C4-2B (cell line): ENCODE measurements around the gene ENDOV.

ENCODE experiments used
- H3K27ac ChIP-seq: fragments of 450-650 bp; 2 replicates; pipeline ENCODE4 v1.5.1; 2017
- CTCF ChIP-seq: fragments of 450-650 bp; conservative IDR thresholded peaks from 2 replicates; pipeline ENCODE4 v1.5.1; 2017; ENCODE audit warnings: mild to moderate bottlenecking
- ZFX ChIP-seq: fragments of 450-650 bp; IDR thresholded peaks from 2 replicates; pipeline ENCODE4 v1.6.1; 2017

Gene ENDOV

GRCh38 chr17:80388175-80388574 lies 26.8 kb upstream of the ENDOV start:
- no peak overlapping the region for H3K27ac ChIP-seq
- TF ChIP-seq CTCF = no peak
- TF ChIP-seq ZFX = no peak

- no peak overlapping the region for H3K27ac ChIP-seq
- TF ChIP-seq CTCF = no peak
- no peak for TF ChIP-seq ZFX
Measured at GRCh38 chr17:80388601-80389000, 26.4 kb upstream of the ENDOV start.

GRCh38 chr17:80389011-80389995 lies 25.7 kb upstream of the ENDOV start:
- TF ChIP-seq ZFX (no peak), CTCF (no peak)
- no peak overlapping the region for H3K27ac ChIP-seq

GRCh38 chr17:80393241-80393890 lies 21.6 kb upstream of the ENDOV start:
- peak overlapping the region; percentile 12; the same call in 1 of the 2 replicates for H3K27ac ChIP-seq
- TF ChIP-seq ZFX = no peak
- TF ChIP-seq CTCF = no peak

- no peak overlapping the region for H3K27ac ChIP-seq
- TF ChIP-seq ZFX = no peak
- no peak for TF ChIP-seq CTCF
Measured at GRCh38 chr17:80393961-80394360, 21.0 kb upstream of the ENDOV start.

GRCh38 chr17:80394629-80395216 lies 20.2 kb upstream of the ENDOV start:
- no peak overlapping the region for H3K27ac ChIP-seq
- no peak for TF ChIP-seq CTCF
- no peak for TF ChIP-seq ZFX
